ENCODE results near the gene DYNLL1. TPM values are rescaled to one million over a fixed set of nuclear protein-coding genes. Genes with fewer than 3 reads are reported as not detected.
A peak's percentile ranks its signal among the peaks of the same experiment; 100 is the strongest.

DYNLL1 gene
- total and polyA plus RNA-seq, 4 donors: 236 to 686 (median 275) TPM

DNA sequence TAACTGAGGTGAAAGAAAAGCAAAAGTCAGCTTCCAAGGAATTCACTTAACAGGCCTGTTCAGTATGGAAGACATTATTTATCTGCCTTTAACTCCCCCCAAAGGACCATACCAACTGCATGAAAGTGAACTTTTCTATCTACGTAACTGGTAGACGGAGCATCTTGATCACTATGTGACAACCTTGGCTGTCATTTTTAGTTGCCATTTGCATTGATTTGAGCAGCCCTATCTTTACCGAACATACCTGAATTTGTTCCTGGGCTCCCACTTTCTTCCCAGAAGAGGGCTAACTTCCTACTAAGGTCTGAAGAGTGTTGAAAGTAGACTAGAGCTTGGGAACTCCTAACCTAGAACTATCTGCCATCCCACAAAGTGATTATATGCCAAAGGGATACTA, 35.8 kb upstream of the DYNLL1 start:
- DNase-seq: no peak
- WGBS, 2 donors: 88 to 90% methylated on average over 3 of the region's 3 CpGs
- Histone ChIP-seq H3K27me3 (ENCODE audit: control insufficient read depth in 1 of 2, insufficient read depth in 2 of 2, low read length in 1 of 2) (no peaks in the 10 kb centered on the region), H3K27ac (ENCODE audit: low read depth in 1 of 2, low read length in 2 of 2) (no peak overlapping the region), H3K9me3 (ENCODE audit: control insufficient read depth, low read length) (no peaks in the 10 kb centered on the region), H3K4me1 (ENCODE audit: control insufficient read depth in 1 of 2, insufficient read depth in 2 of 2, low read length in 2 of 2) (no peaks in the 10 kb centered on the region), H3K36me3 (ENCODE audit: control insufficient read depth in 1 of 2, insufficient read depth in 2 of 2, low read length in 1 of 2) (peaks cover 16 to 18% of the 10 kb centered on the region in 2 donors), H3K4me3 (ENCODE audit: low read length in 2 of 2) (no peak overlapping the region)
- intact Hi-C loops (cut with DNase I): no loop called here
- ATAC-seq (ENCODE audit: low FRiP score): no peak

DNA sequence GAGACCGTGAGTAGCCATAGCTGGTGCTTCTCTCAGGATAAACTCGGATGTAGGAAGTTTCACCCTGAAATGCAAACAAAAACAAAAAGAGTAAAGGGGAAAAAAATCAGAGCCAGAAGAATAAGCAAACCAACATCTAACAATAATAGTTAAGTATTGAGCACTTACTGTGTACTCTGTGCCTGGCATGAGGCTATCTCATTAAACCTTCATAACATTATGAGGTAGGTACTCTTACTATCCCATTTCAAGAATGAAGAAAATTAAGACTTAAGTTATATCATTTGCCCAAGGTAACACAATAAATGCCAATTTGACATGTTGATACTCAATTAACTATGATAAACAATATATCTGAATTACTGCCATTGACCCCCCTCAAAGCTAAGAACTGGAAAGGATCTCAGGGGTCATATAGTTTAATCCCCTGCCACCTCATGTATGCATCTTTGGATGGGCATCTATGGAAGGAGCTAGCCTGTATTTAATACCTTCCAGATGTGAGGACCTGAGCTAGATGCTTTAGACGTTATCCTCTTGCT, 33.7 kb upstream of the DYNLL1 start:
- DNase-seq (no peak), ATAC-seq (ENCODE audit: low FRiP score) (no peak)
- intact Hi-C loops (cut with DNase I): no loop called here
- 67 to 69% methylated on average over 3 of the region's 3 CpGs for WGBS, 2 donors
- Histone ChIP-seq H3K9me3 (ENCODE audit: control insufficient read depth, low read length) (no peaks in the 10 kb centered on the region), H3K27ac (ENCODE audit: low read depth in 1 of 2, low read length in 2 of 2) (no peak overlapping the region), H3K27me3 (ENCODE audit: control insufficient read depth in 1 of 2, insufficient read depth in 2 of 2, low read length in 1 of 2) (no peaks in the 10 kb centered on the region), H3K4me3 (ENCODE audit: low read length in 2 of 2) (no peak overlapping the region), H3K36me3 (ENCODE audit: control insufficient read depth in 1 of 2, insufficient read depth in 2 of 2, low read length in 1 of 2) (peaks cover 15 to 16% of the 10 kb centered on the region in 2 donors), H3K4me1 (ENCODE audit: control insufficient read depth in 1 of 2, insufficient read depth in 2 of 2, low read length in 2 of 2) (no peaks in the 10 kb centered on the region)

- no peak overlapping the region for H3K4me3 ChIP-seq (ENCODE audit: low read length in 2 of 2)
- H3K36me3 ChIP-seq (ENCODE audit: control insufficient read depth in 1 of 2, insufficient read depth in 2 of 2, low read length in 1 of 2): peaks cover 12 to 16% of the 10 kb centered on the region in 2 donors
- H3K27me3 ChIP-seq (ENCODE audit: control insufficient read depth in 1 of 2, insufficient read depth in 2 of 2, low read length in 1 of 2): no peaks in the 10 kb centered on the region
- no peak overlapping the region for H3K27ac ChIP-seq (ENCODE audit: low read depth in 1 of 2, low read length in 2 of 2)
- intact Hi-C loops (cut with DNase I): no loop called here
- no peak for ATAC-seq (ENCODE audit: low FRiP score)
- WGBS, 2 donors: 80 to 83% methylated on average over 5 of the region's 5 CpGs
- no peaks in the 10 kb centered on the region for H3K9me3 ChIP-seq (ENCODE audit: control insufficient read depth, low read length)
- no peak for DNase-seq
- H3K4me1 ChIP-seq (ENCODE audit: control insufficient read depth in 1 of 2, insufficient read depth in 2 of 2, low read length in 2 of 2): no peaks in the 10 kb centered on the region
Observed at GRCh38 chr12:120463712-120464111, 32.2 kb upstream of the DYNLL1 start.

DNA sequence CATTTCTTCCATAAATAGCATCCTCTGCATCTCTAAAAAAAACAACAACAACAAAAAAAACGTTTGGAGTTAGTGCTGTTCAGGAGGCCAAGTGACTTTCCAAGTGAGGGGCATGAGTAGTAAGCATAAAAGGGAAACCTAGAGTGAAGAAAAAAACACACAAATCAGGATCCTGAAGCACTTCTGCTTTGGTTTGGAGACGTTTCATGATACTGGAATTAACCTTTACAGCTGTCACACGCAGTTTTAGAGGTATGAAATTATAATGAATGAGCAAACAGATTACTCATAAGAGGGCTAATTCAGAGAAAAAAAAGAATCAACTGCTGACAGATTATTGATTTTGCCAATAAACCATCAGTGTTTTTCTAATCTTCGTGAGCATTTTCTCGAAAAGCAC, 30.2 kb upstream of the DYNLL1 start:
- H3K4me3 ChIP-seq (ENCODE audit: low read length in 2 of 2): no peak overlapping the region
- H3K27me3 ChIP-seq (ENCODE audit: control insufficient read depth in 1 of 2, insufficient read depth in 2 of 2, low read length in 1 of 2): no peaks in the 10 kb centered on the region
- DNase-seq (no peak), ATAC-seq (ENCODE audit: low FRiP score) (no peak)
- H3K36me3 ChIP-seq (ENCODE audit: control insufficient read depth in 1 of 2, insufficient read depth in 2 of 2, low read length in 1 of 2): peaks cover 8 to 11% of the 10 kb centered on the region in 2 donors
- no peaks in the 10 kb centered on the region for H3K4me1 ChIP-seq (ENCODE audit: control insufficient read depth in 1 of 2, insufficient read depth in 2 of 2, low read length in 2 of 2)
- whole genome bisulfite sequencing, 2 donors: 43 to 47% methylated on average over 5 of the region's 5 CpGs
- no peak overlapping the region for H3K27ac ChIP-seq (ENCODE audit: low read depth in 1 of 2, low read length in 2 of 2)
- intact Hi-C loops (cut with DNase I): no loop called here
- no peaks in the 10 kb centered on the region for H3K9me3 ChIP-seq (ENCODE audit: control insufficient read depth, low read length)

DNA sequence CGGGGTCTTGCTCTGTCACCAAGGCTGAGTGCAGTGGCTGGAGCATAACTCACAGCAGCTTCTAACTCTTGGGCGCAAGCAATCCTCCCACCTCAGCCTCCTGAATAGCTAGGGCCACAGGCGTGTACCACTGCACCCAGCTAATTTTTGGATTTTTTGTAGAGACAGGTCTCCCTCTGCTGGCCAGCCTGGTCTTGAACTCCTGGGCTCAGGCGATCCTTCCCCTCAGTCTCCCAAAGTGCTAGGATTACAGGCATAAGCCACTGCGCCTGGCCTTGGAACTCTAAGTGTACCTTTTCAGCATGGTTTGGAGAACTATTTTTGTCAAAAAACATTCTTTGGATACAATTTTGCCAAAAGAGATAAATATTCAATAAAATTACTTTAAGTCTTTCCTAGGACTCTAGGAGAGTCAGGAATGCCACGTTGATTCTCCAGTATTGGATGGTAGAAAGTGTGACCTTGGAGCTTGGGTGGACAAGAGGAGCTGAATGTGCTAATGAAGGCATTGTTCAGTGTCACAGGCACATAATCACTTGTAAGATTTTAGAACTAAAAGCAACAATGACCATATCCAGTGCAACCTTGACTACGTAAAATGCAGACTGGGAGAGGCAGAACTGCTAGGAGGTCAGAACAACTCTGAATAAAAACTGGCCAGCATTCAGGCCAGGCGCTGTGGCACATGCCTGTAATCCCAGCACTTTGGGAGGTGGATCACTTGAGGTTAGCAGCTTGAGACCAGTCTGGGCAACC, 29.2 kb upstream of the DYNLL1 start:
- Histone ChIP-seq H3K4me1 (ENCODE audit: control insufficient read depth in 1 of 2, insufficient read depth in 2 of 2, low read length in 2 of 2) (no peaks in the 10 kb centered on the region), H3K4me3 (ENCODE audit: low read length in 2 of 2) (no peak overlapping the region), H3K27me3 (ENCODE audit: control insufficient read depth in 1 of 2, insufficient read depth in 2 of 2, low read length in 1 of 2) (no peaks in the 10 kb centered on the region), H3K9me3 (ENCODE audit: control insufficient read depth, low read length) (no peaks in the 10 kb centered on the region), H3K36me3 (ENCODE audit: control insufficient read depth in 1 of 2, insufficient read depth in 2 of 2, low read length in 1 of 2) (peaks cover 8 to 10% of the 10 kb centered on the region in 2 donors), H3K27ac (ENCODE audit: low read depth in 1 of 2, low read length in 2 of 2) (no peak overlapping the region)
- intact Hi-C loops (cut with DNase I): no loop called here
- 49 to 52% methylated on average over 8 of the region's 8 CpGs for WGBS, 2 donors
- no peak for ATAC-seq (ENCODE audit: low FRiP score)
- DNase-seq: no peak

DNA sequence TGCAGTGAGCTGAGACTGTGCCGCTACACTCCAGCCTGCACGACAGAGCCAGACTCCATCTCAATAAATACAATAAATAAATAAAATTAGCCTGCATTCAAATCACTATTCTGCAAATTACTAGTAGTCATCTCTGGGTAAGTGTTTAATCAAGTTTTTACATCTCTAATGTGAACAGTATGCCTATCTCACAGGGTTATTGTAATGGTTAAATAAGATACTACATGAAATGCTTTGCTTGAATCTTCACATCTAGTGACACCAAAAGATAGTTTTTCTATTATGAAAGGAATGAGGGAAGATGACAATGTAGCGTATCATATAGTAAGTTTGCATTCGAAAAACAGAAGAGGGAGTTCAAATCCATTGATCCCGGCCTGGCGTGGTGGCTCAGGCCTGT, 28.5 kb upstream of the DYNLL1 start:
- no peaks in the 10 kb centered on the region for H3K27me3 ChIP-seq (ENCODE audit: control insufficient read depth in 1 of 2, insufficient read depth in 2 of 2, low read length in 1 of 2)
- H3K4me1 ChIP-seq (ENCODE audit: control insufficient read depth in 1 of 2, insufficient read depth in 2 of 2, low read length in 2 of 2): no peaks in the 10 kb centered on the region
- peaks cover 8 to 9% of the 10 kb centered on the region in 2 donors for H3K36me3 ChIP-seq (ENCODE audit: control insufficient read depth in 1 of 2, insufficient read depth in 2 of 2, low read length in 1 of 2)
- ATAC-seq (ENCODE audit: low FRiP score): no peak
- no peak overlapping the region for H3K4me3 ChIP-seq (ENCODE audit: low read length in 2 of 2)
- DNase-seq: no peak
- no peak overlapping the region for H3K27ac ChIP-seq (ENCODE audit: low read depth in 1 of 2, low read length in 2 of 2)
- intact Hi-C loops (cut with DNase I): no loop called here
- H3K9me3 ChIP-seq (ENCODE audit: control insufficient read depth, low read length): no peaks in the 10 kb centered on the region
- WGBS, 2 donors: 91 to 93% methylated on average over 6 of the region's 6 CpGs

DNA sequence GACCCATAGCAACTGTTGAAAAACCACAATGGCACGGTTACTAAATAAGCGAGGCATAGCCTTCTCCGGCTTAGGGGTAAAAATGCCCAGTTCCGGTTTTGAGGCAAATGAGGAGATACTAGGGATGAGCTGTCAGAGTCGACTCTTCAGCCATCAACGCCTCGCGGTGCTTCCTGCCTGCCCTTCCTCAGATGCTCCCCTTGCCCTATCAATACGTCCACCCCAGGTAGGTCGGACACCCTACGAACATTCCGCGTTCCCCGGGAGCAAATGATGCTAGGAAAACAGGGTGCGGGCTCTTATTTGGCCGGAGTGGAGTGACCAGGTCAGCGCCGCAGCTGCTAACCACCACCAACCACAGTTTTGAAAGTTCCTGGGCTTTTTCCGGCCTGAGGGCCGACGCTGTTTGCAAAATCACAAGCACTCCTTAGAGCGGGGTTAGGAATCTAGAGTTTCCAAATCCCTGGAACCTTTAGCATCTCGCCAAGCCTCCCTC, 27.5 kb upstream of the DYNLL1 start:
- H3K27ac ChIP-seq (ENCODE audit: low read depth in 1 of 2, low read length in 2 of 2): peak overlapping the region in 1 of 2 donors; percentile 94
- DNase-seq (peak; percentile 52 to 78), ATAC-seq (ENCODE audit: low FRiP score) (peak; percentile 1)
- H3K36me3 ChIP-seq (ENCODE audit: control insufficient read depth in 1 of 2, insufficient read depth in 2 of 2, low read length in 1 of 2): peaks cover 2 to 4% of the 10 kb centered on the region in 2 donors
- H3K27me3 ChIP-seq (ENCODE audit: control insufficient read depth in 1 of 2, insufficient read depth in 2 of 2, low read length in 1 of 2): no peaks in the 10 kb centered on the region
- WGBS, 2 donors: 1 to 2% methylated on average over 23 of the region's 23 CpGs
- no peaks in the 10 kb centered on the region for H3K4me1 ChIP-seq (ENCODE audit: control insufficient read depth in 1 of 2, insufficient read depth in 2 of 2, low read length in 2 of 2)
- no peaks in the 10 kb centered on the region for H3K9me3 ChIP-seq (ENCODE audit: control insufficient read depth, low read length)
- intact Hi-C loops (cut with DNase I): no loop called here
- H3K4me3 ChIP-seq (ENCODE audit: low read length in 2 of 2): peak overlapping the region; percentile 92 to 93

DNA sequence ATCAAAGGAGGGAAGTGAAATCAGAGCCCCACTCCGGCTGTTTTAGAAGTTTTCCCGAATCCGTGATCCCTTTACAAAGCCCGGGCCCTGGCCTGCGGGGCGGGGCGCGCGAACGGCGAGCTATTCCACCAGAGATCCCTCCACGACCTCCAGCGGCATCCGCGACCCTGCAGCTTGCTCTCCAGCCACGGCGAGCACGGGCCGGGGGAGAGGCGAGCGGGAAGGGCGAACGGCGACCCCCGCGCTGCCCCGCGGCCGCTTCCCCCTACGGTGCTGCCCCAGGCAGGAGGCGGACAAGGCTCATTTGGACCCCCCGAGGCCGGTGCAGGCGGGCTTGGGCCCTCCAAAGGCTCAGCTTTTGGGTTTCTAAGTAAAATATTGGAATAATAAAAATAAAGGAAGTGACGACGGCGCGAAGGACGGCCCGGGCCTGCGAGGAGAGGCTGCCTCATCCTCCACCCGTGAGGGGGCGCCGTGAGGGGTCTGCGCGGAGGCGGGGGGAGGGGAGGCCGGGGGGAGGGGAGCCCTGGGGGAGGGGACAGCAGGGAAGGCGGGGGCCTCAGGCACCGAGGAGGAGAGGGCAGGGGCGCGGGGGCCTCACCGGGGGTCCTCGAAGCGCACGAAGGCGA, 27.0 kb upstream of the DYNLL1 start:
- peak overlapping the region in 1 of 2 donors; percentile 94 for H3K27ac ChIP-seq (ENCODE audit: low read depth in 1 of 2, low read length in 2 of 2)
- H3K4me1 ChIP-seq (ENCODE audit: control insufficient read depth in 1 of 2, insufficient read depth in 2 of 2, low read length in 2 of 2): no peaks in the 10 kb centered on the region
- no peaks in the 10 kb centered on the region for H3K9me3 ChIP-seq (ENCODE audit: control insufficient read depth, low read length)
- no peaks in the 10 kb centered on the region for H3K27me3 ChIP-seq (ENCODE audit: control insufficient read depth in 1 of 2, insufficient read depth in 2 of 2, low read length in 1 of 2)
- WGBS, 2 donors: 0 to 1% methylated on average over 48 to 57 of the region's 57 CpGs
- peak overlapping the region; percentile 92 to 93 for H3K4me3 ChIP-seq (ENCODE audit: low read length in 2 of 2)
- intact Hi-C loops (cut with DNase I): no loop called here
- peak; percentile 52 for ATAC-seq (ENCODE audit: low FRiP score)
- DNase-seq: peak; percentile 57 to 82
- H3K36me3 ChIP-seq (ENCODE audit: control insufficient read depth in 1 of 2, insufficient read depth in 2 of 2, low read length in 1 of 2): peaks cover 0 to under 1% of the 10 kb centered on the region in 2 donors

All from aorta (tissue), 5 donors.